ENCODE measurements around the gene FTCD. TPM values are rescaled to one million over a fixed set of nuclear protein-coding genes. Genes with fewer than 3 reads are reported as not detected.

FTCD gene
- total and polyA plus RNA-seq, 9 of the 15 experiments (the other 6 are each of a cell fraction or from before 2014, with no cell fraction given), result 0.11 to 1.6 (median 0.67) TPM; not detected in 5

DNA sequence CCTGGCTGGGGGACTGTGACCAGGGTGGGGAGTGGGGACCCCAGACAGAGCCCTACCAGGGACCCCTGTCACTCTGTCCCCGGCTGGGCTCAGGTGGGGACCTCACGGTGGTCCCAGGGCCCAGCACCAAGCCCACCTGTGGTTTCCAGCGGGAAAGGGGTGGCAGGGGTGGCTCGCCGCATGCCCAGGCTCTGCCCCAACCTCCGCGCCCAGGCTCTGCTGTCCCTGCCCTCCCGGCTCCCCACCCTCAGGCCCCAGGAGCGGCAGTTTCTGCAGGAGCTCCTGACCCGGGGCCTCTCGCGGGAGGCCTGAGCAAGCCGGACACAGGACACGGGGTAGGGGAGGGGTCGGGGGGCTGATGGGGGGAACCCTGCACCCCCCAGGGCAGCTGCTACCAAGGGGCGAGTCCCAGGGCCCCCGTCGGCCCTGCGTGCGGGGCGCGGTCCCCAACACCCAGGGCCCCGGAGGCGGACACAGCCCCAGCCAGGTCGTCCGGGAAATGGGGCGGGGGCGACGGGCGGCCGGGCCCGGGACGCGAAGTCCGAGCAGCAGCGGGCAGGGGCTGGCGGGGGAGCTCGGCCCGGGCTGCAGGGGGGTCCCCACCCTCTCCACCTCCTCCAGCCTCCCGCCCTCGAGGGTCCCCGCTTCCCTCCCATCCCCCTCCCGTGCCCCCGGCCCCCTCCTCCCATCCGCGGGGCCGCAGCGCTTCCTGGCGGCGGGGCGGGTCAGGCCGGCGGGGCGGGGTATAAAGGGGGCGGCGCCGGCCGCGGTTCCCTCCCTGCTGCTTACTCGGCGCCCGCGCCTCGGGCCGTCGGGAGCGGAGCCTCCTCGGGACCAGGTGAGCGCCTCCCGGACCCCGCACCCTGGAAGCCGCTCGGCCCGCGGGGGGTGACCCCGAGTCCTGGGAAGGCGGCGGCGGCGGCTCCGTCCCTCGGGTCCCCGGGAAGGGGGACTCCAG, 57.8 kb downstream of the FTCD start, which contains the start of gene COL6A2 (continued):
- TF ChIP-seq, protein P1, sequence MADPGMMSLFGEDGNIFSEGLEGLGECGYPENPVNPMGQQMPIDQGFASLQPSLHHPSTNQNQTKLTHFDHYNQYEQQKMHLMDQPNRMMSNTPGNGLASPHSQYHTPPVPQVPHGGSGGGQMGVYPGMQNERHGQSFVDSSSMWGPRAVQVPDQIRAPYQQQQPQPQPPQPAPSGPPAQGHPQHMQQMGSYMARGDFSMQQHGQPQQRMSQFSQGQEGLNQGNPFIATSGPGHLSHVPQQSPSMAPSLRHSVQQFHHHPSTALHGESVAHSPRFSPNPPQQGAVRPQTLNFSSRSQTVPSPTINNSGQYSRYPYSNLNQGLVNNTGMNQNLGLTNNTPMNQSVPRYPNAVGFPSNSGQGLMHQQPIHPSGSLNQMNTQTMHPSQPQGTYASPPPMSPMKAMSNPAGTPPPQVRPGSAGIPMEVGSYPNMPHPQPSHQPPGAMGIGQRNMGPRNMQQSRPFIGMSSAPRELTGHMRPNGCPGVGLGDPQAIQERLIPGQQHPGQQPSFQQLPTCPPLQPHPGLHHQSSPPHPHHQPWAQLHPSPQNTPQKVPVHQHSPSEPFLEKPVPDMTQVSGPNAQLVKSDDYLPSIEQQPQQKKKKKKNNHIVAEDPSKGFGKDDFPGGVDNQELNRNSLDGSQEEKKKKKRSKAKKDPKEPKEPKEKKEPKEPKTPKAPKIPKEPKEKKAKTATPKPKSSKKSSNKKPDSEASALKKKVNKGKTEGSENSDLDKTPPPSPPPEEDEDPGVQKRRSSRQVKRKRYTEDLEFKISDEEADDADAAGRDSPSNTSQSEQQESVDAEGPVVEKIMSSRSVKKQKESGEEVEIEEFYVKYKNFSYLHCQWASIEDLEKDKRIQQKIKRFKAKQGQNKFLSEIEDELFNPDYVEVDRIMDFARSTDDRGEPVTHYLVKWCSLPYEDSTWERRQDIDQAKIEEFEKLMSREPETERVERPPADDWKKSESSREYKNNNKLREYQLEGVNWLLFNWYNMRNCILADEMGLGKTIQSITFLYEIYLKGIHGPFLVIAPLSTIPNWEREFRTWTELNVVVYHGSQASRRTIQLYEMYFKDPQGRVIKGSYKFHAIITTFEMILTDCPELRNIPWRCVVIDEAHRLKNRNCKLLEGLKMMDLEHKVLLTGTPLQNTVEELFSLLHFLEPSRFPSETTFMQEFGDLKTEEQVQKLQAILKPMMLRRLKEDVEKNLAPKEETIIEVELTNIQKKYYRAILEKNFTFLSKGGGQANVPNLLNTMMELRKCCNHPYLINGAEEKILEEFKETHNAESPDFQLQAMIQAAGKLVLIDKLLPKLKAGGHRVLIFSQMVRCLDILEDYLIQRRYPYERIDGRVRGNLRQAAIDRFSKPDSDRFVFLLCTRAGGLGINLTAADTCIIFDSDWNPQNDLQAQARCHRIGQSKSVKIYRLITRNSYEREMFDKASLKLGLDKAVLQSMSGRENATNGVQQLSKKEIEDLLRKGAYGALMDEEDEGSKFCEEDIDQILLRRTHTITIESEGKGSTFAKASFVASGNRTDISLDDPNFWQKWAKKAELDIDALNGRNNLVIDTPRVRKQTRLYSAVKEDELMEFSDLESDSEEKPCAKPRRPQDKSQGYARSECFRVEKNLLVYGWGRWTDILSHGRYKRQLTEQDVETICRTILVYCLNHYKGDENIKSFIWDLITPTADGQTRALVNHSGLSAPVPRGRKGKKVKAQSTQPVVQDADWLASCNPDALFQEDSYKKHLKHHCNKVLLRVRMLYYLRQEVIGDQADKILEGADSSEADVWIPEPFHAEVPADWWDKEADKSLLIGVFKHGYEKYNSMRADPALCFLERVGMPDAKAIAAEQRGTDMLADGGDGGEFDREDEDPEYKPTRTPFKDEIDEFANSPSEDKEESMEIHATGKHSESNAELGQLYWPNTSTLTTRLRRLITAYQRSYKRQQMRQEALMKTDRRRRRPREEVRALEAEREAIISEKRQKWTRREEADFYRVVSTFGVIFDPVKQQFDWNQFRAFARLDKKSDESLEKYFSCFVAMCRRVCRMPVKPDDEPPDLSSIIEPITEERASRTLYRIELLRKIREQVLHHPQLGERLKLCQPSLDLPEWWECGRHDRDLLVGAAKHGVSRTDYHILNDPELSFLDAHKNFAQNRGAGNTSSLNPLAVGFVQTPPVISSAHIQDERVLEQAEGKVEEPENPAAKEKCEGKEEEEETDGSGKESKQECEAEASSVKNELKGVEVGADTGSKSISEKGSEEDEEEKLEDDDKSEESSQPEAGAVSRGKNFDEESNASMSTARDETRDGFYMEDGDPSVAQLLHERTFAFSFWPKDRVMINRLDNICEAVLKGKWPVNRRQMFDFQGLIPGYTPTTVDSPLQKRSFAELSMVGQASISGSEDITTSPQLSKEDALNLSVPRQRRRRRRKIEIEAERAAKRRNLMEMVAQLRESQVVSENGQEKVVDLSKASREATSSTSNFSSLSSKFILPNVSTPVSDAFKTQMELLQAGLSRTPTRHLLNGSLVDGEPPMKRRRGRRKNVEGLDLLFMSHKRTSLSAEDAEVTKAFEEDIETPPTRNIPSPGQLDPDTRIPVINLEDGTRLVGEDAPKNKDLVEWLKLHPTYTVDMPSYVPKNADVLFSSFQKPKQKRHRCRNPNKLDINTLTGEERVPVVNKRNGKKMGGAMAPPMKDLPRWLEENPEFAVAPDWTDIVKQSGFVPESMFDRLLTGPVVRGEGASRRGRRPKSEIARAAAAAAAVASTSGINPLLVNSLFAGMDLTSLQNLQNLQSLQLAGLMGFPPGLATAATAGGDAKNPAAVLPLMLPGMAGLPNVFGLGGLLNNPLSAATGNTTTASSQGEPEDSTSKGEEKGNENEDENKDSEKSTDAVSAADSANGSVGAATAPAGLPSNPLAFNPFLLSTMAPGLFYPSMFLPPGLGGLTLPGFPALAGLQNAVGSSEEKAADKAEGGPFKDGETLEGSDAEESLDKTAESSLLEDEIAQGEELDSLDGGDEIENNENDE (IDR thresholded peaks at IDR 0.05; ENCODE audit: low read depth, low read length), result no peak
- TF ChIP-seq ZZZ3 (IDR thresholded peaks at IDR 0.05) (no peak), ZNF143 (CRISPR knock-in tag; IDR thresholded peaks at IDR 0.05) (no peak), ZNF778 (CRISPR knock-in tag; IDR thresholded peaks at IDR 0.05) (no peak), MAZ (CRISPR knock-in tag; conservative IDR thresholded peaks at IDR 0.05 in 1 of 2, IDR thresholded peaks at IDR 0.05 in 1 of 2) (0 out of 4 replicates have a peak, but pooled peaks of 1 of the 2 experiments have one; percentile 14), ZNF696 (CRISPR knock-in tag; conservative IDR thresholded peaks at IDR 0.05) (no peak), ZNF445 (CRISPR knock-in tag; IDR thresholded peaks at IDR 0.05; ENCODE audit: low read depth) (no peak), HNRNPK (IDR thresholded peaks at IDR 0.05; ENCODE audit: low read depth, low read length, poor library complexity, severe bottlenecking) (peak; percentile 84)
- TF ChIP-seq, protein P2, sequence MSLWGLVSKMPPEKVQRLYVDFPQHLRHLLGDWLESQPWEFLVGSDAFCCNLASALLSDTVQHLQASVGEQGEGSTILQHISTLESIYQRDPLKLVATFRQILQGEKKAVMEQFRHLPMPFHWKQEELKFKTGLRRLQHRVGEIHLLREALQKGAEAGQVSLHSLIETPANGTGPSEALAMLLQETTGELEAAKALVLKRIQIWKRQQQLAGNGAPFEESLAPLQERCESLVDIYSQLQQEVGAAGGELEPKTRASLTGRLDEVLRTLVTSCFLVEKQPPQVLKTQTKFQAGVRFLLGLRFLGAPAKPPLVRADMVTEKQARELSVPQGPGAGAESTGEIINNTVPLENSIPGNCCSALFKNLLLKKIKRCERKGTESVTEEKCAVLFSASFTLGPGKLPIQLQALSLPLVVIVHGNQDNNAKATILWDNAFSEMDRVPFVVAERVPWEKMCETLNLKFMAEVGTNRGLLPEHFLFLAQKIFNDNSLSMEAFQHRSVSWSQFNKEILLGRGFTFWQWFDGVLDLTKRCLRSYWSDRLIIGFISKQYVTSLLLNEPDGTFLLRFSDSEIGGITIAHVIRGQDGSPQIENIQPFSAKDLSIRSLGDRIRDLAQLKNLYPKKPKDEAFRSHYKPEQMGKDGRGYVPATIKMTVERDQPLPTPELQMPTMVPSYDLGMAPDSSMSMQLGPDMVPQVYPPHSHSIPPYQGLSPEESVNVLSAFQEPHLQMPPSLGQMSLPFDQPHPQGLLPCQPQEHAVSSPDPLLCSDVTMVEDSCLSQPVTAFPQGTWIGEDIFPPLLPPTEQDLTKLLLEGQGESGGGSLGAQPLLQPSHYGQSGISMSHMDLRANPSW (CRISPR knock-in tag; IDR thresholded peaks at IDR 0.05), result no peak
- TF ChIP-seq, protein P3, sequence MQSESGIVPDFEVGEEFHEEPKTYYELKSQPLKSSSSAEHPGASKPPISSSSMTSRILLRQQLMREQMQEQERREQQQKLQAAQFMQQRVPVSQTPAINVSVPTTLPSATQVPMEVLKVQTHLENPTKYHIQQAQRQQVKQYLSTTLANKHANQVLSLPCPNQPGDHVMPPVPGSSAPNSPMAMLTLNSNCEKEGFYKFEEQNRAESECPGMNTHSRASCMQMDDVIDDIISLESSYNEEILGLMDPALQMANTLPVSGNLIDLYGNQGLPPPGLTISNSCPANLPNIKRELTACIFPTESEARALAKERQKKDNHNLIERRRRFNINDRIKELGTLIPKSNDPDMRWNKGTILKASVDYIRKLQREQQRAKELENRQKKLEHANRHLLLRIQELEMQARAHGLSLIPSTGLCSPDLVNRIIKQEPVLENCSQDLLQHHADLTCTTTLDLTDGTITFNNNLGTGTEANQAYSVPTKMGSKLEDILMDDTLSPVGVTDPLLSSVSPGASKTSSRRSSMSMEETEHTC (IDR thresholded peaks at IDR 0.05), result no peak
